Measurements from ENCODE around the gene ELF2. TPM values are rescaled to one million over a fixed set of nuclear protein-coding genes. Genes with fewer than 3 reads are reported as not detected.

The ELF2 gene
- polyA plus RNA-seq, 3 donors = 14.0 to 34.3 (median 18.9) TPM

- Mint-ChIP-seq H3K4me3 (no peak overlapping the region), H3K27ac (peak overlapping the region in 3 of 7 donors; percentile 16 to 56 (median 22)), H3K9me3 (no peaks in the 10 kb centered on the region), H3K27me3 (ENCODE audit: low read depth in 3 of 3) (no peaks in the 10 kb centered on the region), H3K4me1 (peaks cover 6% of the 10 kb centered on the region), H3K36me3 (peaks cover 54 to 64% of the 10 kb centered on the region in 2 donors)
- H3K9me3 ChIP-seq (replicated peaks in 1 of 2; ENCODE audit: control insufficient read depth in 1 of 2, insufficient read depth in 1 of 2, low read length in 2 of 2) = no peaks in the 10 kb centered on the region
- H3K4me1 ChIP-seq (ENCODE audit: control insufficient read depth in 1 of 2, insufficient read depth in 2 of 2, low read length in 2 of 2) = peaks cover 0 to 5% of the 10 kb centered on the region in 2 donors
- H3K27me3 ChIP-seq (ENCODE audit: control insufficient read depth in 2 of 2, insufficient read depth in 2 of 2, low read length in 2 of 2) = no peaks in the 10 kb centered on the region
- no peak for TF ChIP-seq CTCF (IDR thresholded peaks at IDR 0.05)
- peaks cover 75% of the 10 kb centered on the region for H3K79me2 ChIP-seq (ENCODE audit: insufficient read depth, low read length)
- no peak overlapping the region for H3K9ac ChIP-seq (ENCODE audit: insufficient read depth, low read length, poor library complexity, severe bottlenecking)
- H2AFZ ChIP-seq (ENCODE audit: insufficient read depth, low read depth, low read length, poor library complexity, severe bottlenecking) = no peak overlapping the region
- H3K4me2 ChIP-seq (replicated peaks; ENCODE audit: extremely low read depth, low read length, poor library complexity, severe bottlenecking) = no peak overlapping the region
- 71% methylated on average over 1 of the region's 1 CpG for WGBS (ENCODE audit: insufficient coverage)
- H3K36me3 ChIP-seq (replicated peaks in 1 of 2; ENCODE audit: control insufficient read depth in 1 of 2, insufficient read depth in 2 of 2, low read length in 2 of 2) = peaks cover 56 to 88% of the 10 kb centered on the region in 2 donors
- no peak for DNase-seq
- peaks cover 97% of the 10 kb centered on the region for H4K20me1 ChIP-seq (ENCODE audit: insufficient read depth, low read length)
- no peak overlapping the region for H3K4me3 ChIP-seq (replicated peaks in 1 of 3; ENCODE audit: low read depth in 2 of 3, low read length in 3 of 3)
- intact Hi-C loops (cut with micrococcal nuclease) = no loop called here
- peak overlapping the region in 1 of 2 donors; percentile 9 for H3K27ac ChIP-seq (ENCODE audit: low read depth in 1 of 2, low read length in 2 of 2)
Observed at GRCh38 chr4:139054791-139055505, 122.1 kb downstream of the ELF2 start.

GRCh38 chr4:139053909-139054308 lies 123.1 kb downstream of the ELF2 start:
- Histone ChIP-seq H3K9me3 (replicated peaks in 1 of 2; ENCODE audit: control insufficient read depth in 1 of 2, insufficient read depth in 1 of 2, low read length in 2 of 2) (no peaks in the 10 kb centered on the region), H3K4me1 (ENCODE audit: control insufficient read depth in 1 of 2, insufficient read depth in 2 of 2, low read length in 2 of 2) (peaks cover 0 to 5% of the 10 kb centered on the region in 2 donors), H3K36me3 (replicated peaks in 1 of 2; ENCODE audit: control insufficient read depth in 1 of 2, insufficient read depth in 2 of 2, low read length in 2 of 2) (peaks cover 48 to 88% of the 10 kb centered on the region in 2 donors), H4K20me1 (ENCODE audit: insufficient read depth, low read length) (peaks cover 97% of the 10 kb centered on the region), H3K9ac (ENCODE audit: insufficient read depth, low read length, poor library complexity, severe bottlenecking) (no peak overlapping the region), H2AFZ (ENCODE audit: insufficient read depth, low read depth, low read length, poor library complexity, severe bottlenecking) (no peak overlapping the region), H3K4me2 (replicated peaks; ENCODE audit: extremely low read depth, low read length, poor library complexity, severe bottlenecking) (no peak overlapping the region), H3K4me3 (replicated peaks in 1 of 3; ENCODE audit: low read depth in 2 of 3, low read length in 3 of 3) (no peak overlapping the region), H3K27ac (ENCODE audit: low read depth in 1 of 2, low read length in 2 of 2) (peak overlapping the region in 1 of 2 donors; percentile 9), H3K27me3 (ENCODE audit: control insufficient read depth in 2 of 2, insufficient read depth in 2 of 2, low read length in 2 of 2) (no peaks in the 10 kb centered on the region), H3K79me2 (ENCODE audit: insufficient read depth, low read length) (peaks cover 77% of the 10 kb centered on the region)
- Mint-ChIP-seq H3K36me3 (peaks cover 47 to 64% of the 10 kb centered on the region in 2 donors), H3K4me1 (peaks cover 6% of the 10 kb centered on the region), H3K27me3 (ENCODE audit: low read depth in 3 of 3) (no peaks in the 10 kb centered on the region), H3K9me3 (no peaks in the 10 kb centered on the region), H3K4me3 (no peak overlapping the region), H3K27ac (peak overlapping the region in 2 of 7 donors; percentile 46 to 59)
- intact Hi-C loops (cut with micrococcal nuclease) = no loop called here
- DNase-seq = no peak
- no peak for TF ChIP-seq CTCF (IDR thresholded peaks at IDR 0.05)
- whole genome bisulfite sequencing (ENCODE audit: insufficient coverage) = 100% methylated on average over 1 of the region's 1 CpG
